Medulla oblongata (tissue), 1 donor: ENCODE measurements around the gene NRG2.

ENCODE experiments used
- DNase-seq: peaks from one replicate; pipeline ENCODE4 v3.0.0-alpha.2; 2015; ENCODE audit errors: extremely low spot score

The NRG2 gene

DNA sequence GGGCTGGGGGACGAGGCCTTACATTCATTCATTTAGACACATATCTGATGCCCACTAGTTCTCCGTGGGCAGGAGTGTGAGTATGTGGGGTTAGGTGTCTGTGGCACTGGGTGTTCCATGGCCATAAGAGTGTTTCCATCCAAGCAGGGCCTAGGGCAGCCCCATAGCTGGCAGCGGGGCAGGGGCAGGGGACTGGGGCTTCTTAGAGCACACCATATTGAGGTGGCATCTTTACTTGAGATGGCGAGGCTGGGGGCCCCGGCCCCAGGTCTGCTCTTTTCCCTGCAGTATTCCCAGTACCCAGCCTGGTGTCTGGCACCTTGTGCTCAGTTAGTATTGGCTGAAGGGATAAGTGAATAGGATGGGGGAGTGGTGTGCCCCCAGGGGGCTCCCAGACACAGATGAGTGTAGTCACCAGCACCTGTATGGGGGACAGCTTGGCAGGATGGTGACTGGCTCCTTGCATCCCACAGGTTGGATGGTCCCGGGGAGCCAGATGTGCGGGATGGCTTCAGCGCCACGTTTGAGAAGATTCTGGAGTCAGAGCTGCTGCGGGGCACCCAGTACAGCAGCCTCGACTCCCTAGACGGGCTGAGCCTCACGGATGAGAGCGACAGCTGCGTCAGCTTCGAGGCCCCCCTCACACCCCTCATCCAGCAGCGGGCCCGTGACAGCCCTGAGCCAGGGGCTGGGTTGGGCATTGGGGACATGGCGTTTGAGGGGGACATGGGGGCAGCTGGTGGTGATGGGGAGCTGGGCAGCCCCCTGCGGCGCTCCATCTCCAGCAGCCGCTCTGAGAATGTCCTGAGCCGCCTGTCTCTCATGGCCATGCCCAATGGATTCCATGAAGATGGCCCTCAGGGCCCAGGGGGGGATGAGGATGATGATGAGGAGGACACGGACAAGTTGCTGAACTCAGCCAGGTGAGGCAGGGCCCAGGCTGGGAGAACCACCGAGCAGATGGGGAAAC, 230.0 kb downstream of the NRG2 start:
- no peak for DNase-seq

GRCh38 chr5:139812323-139812722, 230.8 kb downstream of the NRG2 start:
- DNase-seq, result no peak

DNA sequence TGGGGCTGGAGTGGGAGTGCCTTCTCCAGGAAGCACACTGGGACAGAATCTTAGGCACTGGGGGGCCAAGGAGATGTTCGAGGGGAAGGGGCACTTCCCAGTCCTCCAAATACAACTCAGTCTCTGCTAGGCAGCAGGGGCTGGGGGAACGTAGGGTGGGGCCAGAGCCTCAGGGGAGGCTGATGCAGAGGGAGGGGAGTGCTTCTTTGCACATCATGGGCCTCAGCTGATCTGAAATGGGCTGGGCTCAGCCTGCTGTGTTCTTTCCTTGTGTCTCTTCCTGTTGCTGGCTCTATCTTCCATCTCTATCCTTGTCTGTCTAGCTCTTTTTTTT, 231.9 kb downstream of the NRG2 start:
- DNase-seq, result no peak

GRCh38 chr5:139810341-139811273, 232.5 kb downstream of the NRG2 start:
- peak; percentile 66 for DNase-seq

- DNase-seq, result no peak
Observed at GRCh38 chr5:139809331-139809810, 233.7 kb downstream of the NRG2 start.

GRCh38 chr5:139808481-139809330, 234.4 kb downstream of the NRG2 start:
- no peak for DNase-seq

DNA sequence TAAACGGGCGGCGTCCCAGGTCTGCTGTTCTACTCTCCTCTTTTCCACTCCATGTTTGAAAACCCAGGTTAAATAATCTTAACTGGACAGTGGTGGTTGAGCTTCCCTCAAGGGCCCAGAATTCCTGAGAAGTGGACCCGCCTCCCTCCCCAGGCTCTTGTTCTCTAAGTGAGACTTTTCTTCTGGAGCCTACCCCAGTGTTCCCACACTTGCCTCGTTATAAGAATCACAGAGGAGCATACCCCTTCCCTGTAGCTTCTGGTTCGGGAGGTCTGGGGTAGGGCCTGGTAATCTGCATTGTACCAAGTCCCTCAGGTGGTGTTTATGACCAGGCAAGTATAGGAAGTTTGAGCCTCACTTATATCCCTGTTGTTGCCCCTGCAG, 235.5 kb downstream of the NRG2 start:
- DNase-seq, result no peak

- DNase-seq, result peak; percentile 69
Observed at GRCh38 chr5:139806726-139807646, 236.1 kb downstream of the NRG2 start.

DNA sequence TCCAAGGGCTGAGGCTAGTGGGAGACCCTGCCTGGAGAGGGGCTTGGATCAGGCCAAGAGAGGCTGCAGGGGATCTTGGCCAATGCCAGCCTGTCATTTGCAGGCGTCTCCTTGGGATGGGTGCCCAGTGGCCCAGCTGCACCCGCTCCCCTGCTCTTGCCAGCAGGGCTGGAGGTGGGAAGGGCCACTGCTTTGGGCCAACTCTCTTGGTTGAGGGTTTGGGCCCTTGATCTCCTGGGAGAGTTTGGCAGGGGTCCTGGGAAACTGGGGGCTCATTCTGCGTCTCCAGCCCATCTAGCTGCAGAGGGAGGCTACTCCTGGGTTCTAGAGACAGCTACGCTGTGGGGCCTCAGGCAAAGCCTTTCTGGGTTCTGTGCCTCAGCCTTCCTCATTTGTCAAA, 237.0 kb downstream of the NRG2 start:
- DNase-seq, result peak; percentile 66

- DNase-seq, result no peak
Observed at GRCh38 chr5:139805545-139805944, 237.6 kb downstream of the NRG2 start.

GRCh38 chr5:139804800-139805397, 238.2 kb downstream of the NRG2 start:
- DNase-seq, result no peak

- no peak for DNase-seq
Observed at GRCh38 chr5:139803978-139804377, 239.1 kb downstream of the NRG2 start.

- no peak for DNase-seq
Observed at GRCh38 chr5:139799359-139799758, 243.7 kb downstream of the NRG2 start.

- no peak for DNase-seq
Observed at GRCh38 chr5:139798883-139799282, 244.2 kb downstream of the NRG2 start.

GRCh38 chr5:139797856-139798510, 245.1 kb downstream of the NRG2 start:
- DNase-seq, result no peak

DNA sequence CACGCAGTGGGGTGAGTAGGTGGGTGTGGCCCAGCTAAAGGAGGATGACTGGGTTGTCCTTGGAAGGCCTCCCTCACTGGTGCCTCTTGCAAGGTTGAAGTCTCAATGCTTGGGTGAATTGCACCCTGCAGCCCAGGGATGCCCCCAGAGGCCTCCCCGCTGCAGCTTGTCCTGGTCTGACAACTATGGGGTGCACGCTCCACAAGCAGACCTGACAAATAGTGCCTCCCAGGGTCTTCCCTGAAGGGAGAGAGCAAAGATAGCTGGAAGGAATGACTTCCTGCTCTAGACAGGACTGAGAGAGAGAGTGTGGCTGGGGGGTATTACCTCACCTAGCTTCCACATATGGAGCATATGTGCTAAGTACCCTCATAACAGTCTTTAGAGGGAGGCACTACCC, 245.8 kb downstream of the NRG2 start:
- no peak for DNase-seq
